CD4-positive, alpha-beta T cell treated with Interleukin-1 beta for 1 hour (primary cell): Measurements from ENCODE around the gene CRB1.

Source experiments
- DNase-seq, 2 donors: peaks; one replicate each; pipeline ENCODE4 v3.0.0-alpha.2; 2020 to 2022

The CRB1 gene

GRCh38 chr1:197351821-197352440 is 83.9 kb downstream of the CRB1 start:
- no peak for DNase-seq

- DNase-seq: no peak
These were observed 87.4 kb downstream of the CRB1 start for GRCh38 chr1:197355248-197355995.

- peak; percentile 5 to 36 for DNase-seq
These were observed 88.9 kb downstream of the CRB1 start for GRCh38 chr1:197356723-197357533.

- DNase-seq: no peak
These were observed 90.9 kb downstream of the CRB1 start for GRCh38 chr1:197358959-197359358.

- DNase-seq: no peak
These were observed 92.0 kb downstream of the CRB1 start for GRCh38 chr1:197360068-197360467.

- DNase-seq: no peak
These were observed 94.8 kb downstream of the CRB1 start for GRCh38 chr1:197362871-197363270.

GRCh38 chr1:197363855-197364254 is 95.8 kb downstream of the CRB1 start:
- DNase-seq: no peak

GRCh38 chr1:197366996-197367395 is 98.9 kb downstream of the CRB1 start:
- no peak for DNase-seq

- no peak for DNase-seq
These were observed 99.6 kb downstream of the CRB1 start for GRCh38 chr1:197367627-197368026.

GRCh38 chr1:197374428-197374827 is 106.4 kb downstream of the CRB1 start:
- no peak for DNase-seq

- DNase-seq: no peak
These were observed 116.4 kb downstream of the CRB1 start for GRCh38 chr1:197384471-197384870.

- no peak for DNase-seq
These were observed 120.7 kb downstream of the CRB1 start for GRCh38 chr1:197388801-197389200.

GRCh38 chr1:197390856-197391255 is 122.8 kb downstream of the CRB1 start:
- DNase-seq: no peak

- peak in 1 of 2 donors; percentile 50 for DNase-seq
These were observed 123.5 kb downstream of the CRB1 start for GRCh38 chr1:197391303-197392226.

- no peak for DNase-seq
These were observed 124.5 kb downstream of the CRB1 start for GRCh38 chr1:197392541-197392940.

- DNase-seq: no peak
These were observed 125.1 kb downstream of the CRB1 start for GRCh38 chr1:197393105-197393504.

- no peak for DNase-seq
These were observed 125.7 kb downstream of the CRB1 start for GRCh38 chr1:197393772-197394171.

- DNase-seq: no peak
These were observed 127.0 kb downstream of the CRB1 start for GRCh38 chr1:197394831-197395608.

GRCh38 chr1:197397895-197398294 is 129.8 kb downstream of the CRB1 start:
- DNase-seq: no peak

- DNase-seq: peak; percentile 1 to 51
These were observed 131.9 kb downstream of the CRB1 start for GRCh38 chr1:197399755-197400521.

- no peak for DNase-seq
These were observed 132.5 kb downstream of the CRB1 start for GRCh38 chr1:197400522-197400902.
